CD8-positive, alpha-beta memory T cell (primary cell): ENCODE results near the gene DGKB. TPM values are rescaled to one million over a fixed set of nuclear protein-coding genes. Genes with fewer than 3 reads are reported as not detected.
"Not testable (repeated sequence)": the region's sequence is repeated elsewhere in the genome, so short reads cannot be mapped to it uniquely, and the experiment has no call there.

Experiments
- CTCF ChIA-PET: fragments of 350-600 bp; sonication (Branson Sonifier 250); formaldehyde crosslinking; loops from one replicate; lab custom pipeline; 2021; ENCODE audit warnings: antibody characterized with exemption; lab: Charles Lee
- POLR2A ChIA-PET: fragments of 350-600 bp; sonication (Branson Sonifier 250); formaldehyde crosslinking; loops from one replicate; lab custom pipeline; 2021; ENCODE audit warnings: antibody characterized with exemption; lab: Charles Lee
- DNase-seq, 5 donors: peaks; one replicate each; pipeline versions ENCODE4 v3.0.0 to v3.0.0-alpha.2; 2020 to 2022; ENCODE audit warnings: mixed read lengths in 1 of 5
- H3K27ac ChIP-seq: one replicate; pipeline ENCODE4 v1.7.0; 2013; ENCODE audit warnings: low read depth, mild to moderate bottlenecking, low read length, moderate library complexity
- H3K27me3 ChIP-seq: 2 replicates; pipeline ENCODE4 v1.7.0; 2013; ENCODE audit warnings: low read length, mild to moderate bottlenecking; ENCODE audit not compliant: insufficient read depth, poor library complexity, severe bottlenecking
- H3K36me3 ChIP-seq: 2 replicates; pipeline ENCODE4 v1.7.0; 2013; ENCODE audit warnings: mild to moderate bottlenecking, low read length, moderate library complexity; ENCODE audit not compliant: insufficient read depth
- H3K4me1 ChIP-seq: 2 replicates; pipeline ENCODE4 v1.7.0; 2013; ENCODE audit warnings: mild to moderate bottlenecking, low read length, moderate library complexity; ENCODE audit not compliant: insufficient read depth
- H3K4me3 ChIP-seq: 2 replicates; pipeline ENCODE4 v1.7.0; 2013; ENCODE audit warnings: mild to moderate bottlenecking, low read length
- H3K9me3 ChIP-seq: 2 replicates; pipeline ENCODE4 v1.7.0; 2013; ENCODE audit warnings: mild to moderate bottlenecking, low read length
- H3K27ac Mint-ChIP-seq, 8 donors: one replicate each; pipeline ENCODE4 v1.8.0; 2020 to 2021; ENCODE audit warnings: mixed read lengths in 8 of 8, mild to moderate bottlenecking in 6 of 8, inconsistent platforms in 3 of 8, moderate library complexity in 3 of 8
- H3K27me3 Mint-ChIP-seq, 2 donors: one replicate each; pipeline ENCODE4 v1.8.0; 2020 to 2021; ENCODE audit warnings: mixed read lengths in 2 of 2, mild to moderate bottlenecking in 1 of 2, moderate library complexity in 1 of 2
- H3K36me3 Mint-ChIP-seq, 3 donors: one replicate each; pipeline ENCODE4 v1.8.0; 2020 to 2021; ENCODE audit warnings: mixed read lengths in 3 of 3, inconsistent platforms in 1 of 3, mild to moderate bottlenecking in 1 of 3
- H3K4me1 Mint-ChIP-seq, 3 donors: one replicate each; pipeline ENCODE4 v1.8.0; 2020 to 2021; ENCODE audit warnings: mixed read lengths in 3 of 3, inconsistent platforms in 1 of 3, mild to moderate bottlenecking in 1 of 3
- H3K4me3 Mint-ChIP-seq, 7 donors: one replicate each; pipeline ENCODE4 v1.8.0; 2020 to 2021; ENCODE audit warnings: mixed read lengths in 7 of 7, mild to moderate bottlenecking in 6 of 7, moderate library complexity in 4 of 7, inconsistent platforms in 2 of 7
- H3K9me3 Mint-ChIP-seq, 5 donors: one replicate each; pipeline ENCODE4 v1.8.0; 2020 to 2022; ENCODE audit warnings: mixed read lengths in 5 of 5, mild to moderate bottlenecking in 3 of 5, moderate library complexity in 2 of 5, inconsistent platforms in 1 of 5
- polyA plus RNA-seq: library from polyadenylated mRNA; unstranded; fragments of 300-500 nt; fragmentation: Illumina TruSeq; gene quantifications from one replicate; pipeline ENCODE4 v1.2.3, GENCODE V29; 2021
- total RNA-seq, 2 experiments: library from RNA; stranded (reverse); gene quantifications; one replicate each; pipeline ENCODE4 v1.2.3, GENCODE V29; 2021

Gene DGKB
- total and polyA plus RNA-seq, 3 experiments from 2014 or later, result not detected

- Histone ChIP-seq H3K9me3 (no peaks in the 10 kb centered on the region), H3K36me3 (no peaks in the 10 kb centered on the region), H3K27me3 (no peaks in the 10 kb centered on the region), H3K4me3 (no peak overlapping the region), H3K4me1 (no peaks in the 10 kb centered on the region), H3K27ac (no peak overlapping the region)
- no peak overlapping the region for H3K4me3 Mint-ChIP-seq
- no peaks in the 10 kb centered on the region for H3K27me3 Mint-ChIP-seq
- H3K36me3 Mint-ChIP-seq, result no peaks in the 10 kb centered on the region
- no peak for DNase-seq
- no peak overlapping the region for H3K27ac Mint-ChIP-seq
- POLR2A ChIA-PET, result no interaction called here
- peaks cover 0 to 12% (median 2%) of the 10 kb centered on the region in 5 donors for H3K9me3 Mint-ChIP-seq
- no peaks in the 10 kb centered on the region for H3K4me1 Mint-ChIP-seq
- CTCF ChIA-PET, result interaction anchor here (1.2 kb wide), 1 partner anchor 9 kb away, joined by 3 read pairs; no protein-coding TSS in a partner anchor
These were observed 405.2 kb downstream of the DGKB start for GRCh38 chr7:14497390-14497789.

DNA sequence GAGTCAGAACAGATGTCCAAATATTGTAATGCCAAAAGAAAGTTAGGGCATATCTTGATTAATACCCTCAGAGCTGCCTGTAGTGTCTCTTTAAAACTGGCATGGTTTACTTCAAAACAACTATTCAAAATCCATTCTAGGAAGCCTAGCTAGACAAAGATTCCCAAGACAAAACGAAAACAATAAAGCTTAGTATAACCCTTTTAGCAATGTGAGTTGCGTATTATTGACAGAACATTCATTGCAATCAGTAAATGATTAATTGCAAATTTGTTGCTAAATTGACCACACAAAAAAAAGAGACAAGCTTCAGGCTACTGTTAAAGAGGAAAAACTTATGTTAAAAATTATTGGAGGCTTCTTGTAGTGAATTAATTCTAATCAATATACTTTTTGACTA, 406.9 kb downstream of the DGKB start:
- H3K27ac Mint-ChIP-seq, result no peak overlapping the region
- H3K27ac ChIP-seq, result no peak overlapping the region
- H3K4me3 ChIP-seq, result no peak overlapping the region
- DNase-seq, result no peak
- H3K4me1 Mint-ChIP-seq, result no peaks in the 10 kb centered on the region
- CTCF ChIA-PET, result no interaction called here
- H3K36me3 ChIP-seq, result no peaks in the 10 kb centered on the region
- POLR2A ChIA-PET, result no interaction called here
- H3K36me3 Mint-ChIP-seq, result no peaks in the 10 kb centered on the region
- H3K9me3 Mint-ChIP-seq, result peaks cover 0 to 5% (median 0%) of the 10 kb centered on the region in 5 donors
- no peaks in the 10 kb centered on the region for H3K27me3 Mint-ChIP-seq
- no peaks in the 10 kb centered on the region for H3K27me3 ChIP-seq
- no peaks in the 10 kb centered on the region for H3K4me1 ChIP-seq
- H3K4me3 Mint-ChIP-seq, result no peak overlapping the region
- H3K9me3 ChIP-seq, result no peaks in the 10 kb centered on the region

GRCh38 chr7:14487701-14488395, 414.7 kb downstream of the DGKB start:
- ChIA-PET POLR2A (no interaction called here), CTCF (no interaction called here)
- Histone ChIP-seq H3K27me3 (no peaks in the 10 kb centered on the region), H3K27ac (no peak overlapping the region), H3K4me1 (no peaks in the 10 kb centered on the region), H3K36me3 (no peaks in the 10 kb centered on the region), H3K9me3 (no peaks in the 10 kb centered on the region), H3K4me3 (no peak overlapping the region)
- DNase-seq, result no peak
- no peaks in the 10 kb centered on the region for H3K36me3 Mint-ChIP-seq
- H3K4me3 Mint-ChIP-seq, result no peak overlapping the region
- H3K4me1 Mint-ChIP-seq, result no peaks in the 10 kb centered on the region
- no peak overlapping the region for H3K27ac Mint-ChIP-seq
- H3K9me3 Mint-ChIP-seq, result peaks cover 0 to 2% (median 0%) of the 10 kb centered on the region in 5 donors
- H3K27me3 Mint-ChIP-seq, result no peaks in the 10 kb centered on the region

GRCh38 chr7:14483663-14484062, 418.9 kb downstream of the DGKB start:
- no peaks in the 10 kb centered on the region for H3K4me1 Mint-ChIP-seq
- H3K27me3 ChIP-seq, result no peaks in the 10 kb centered on the region
- H3K36me3 ChIP-seq, result no peaks in the 10 kb centered on the region
- H3K9me3 ChIP-seq, result no peaks in the 10 kb centered on the region
- POLR2A ChIA-PET, result no interaction called here
- no peak overlapping the region for H3K27ac ChIP-seq
- no peak for DNase-seq
- H3K4me3 Mint-ChIP-seq, result no peak overlapping the region
- H3K4me1 ChIP-seq, result no peaks in the 10 kb centered on the region
- no peaks in the 10 kb centered on the region for H3K9me3 Mint-ChIP-seq
- CTCF ChIA-PET, result no interaction called here
- no peak overlapping the region for H3K27ac Mint-ChIP-seq
- H3K36me3 Mint-ChIP-seq, result no peaks in the 10 kb centered on the region
- H3K27me3 Mint-ChIP-seq, result no peaks in the 10 kb centered on the region
- no peak overlapping the region for H3K4me3 ChIP-seq

DNA sequence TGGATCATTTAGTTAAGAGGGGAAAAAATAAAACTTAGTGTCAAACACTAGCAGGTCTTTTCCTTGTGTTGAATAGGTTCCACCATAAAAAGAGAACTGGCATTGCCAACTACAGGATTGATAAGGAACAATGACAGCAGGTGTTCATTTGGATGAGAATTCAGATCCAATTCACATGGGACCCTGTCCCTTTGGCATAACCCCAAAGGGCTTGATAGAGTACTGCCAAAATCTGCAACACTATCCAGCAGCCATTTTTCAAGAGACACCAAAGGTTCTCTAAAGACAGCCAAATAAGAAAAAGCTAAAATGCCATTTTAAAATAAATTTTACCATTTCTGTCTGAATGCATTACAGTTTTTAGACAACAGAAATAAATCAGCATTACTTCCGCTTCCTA, 422.3 kb downstream of the DGKB start:
- DNase-seq, result no peak
- Mint-ChIP-seq H3K9me3 (no peaks in the 10 kb centered on the region), H3K4me1 (no peaks in the 10 kb centered on the region), H3K27ac (no peak overlapping the region), H3K27me3 (peaks cover 0 to 1% of the 10 kb centered on the region in 2 donors), H3K4me3 (no peak overlapping the region), H3K36me3 (no peaks in the 10 kb centered on the region)
- no peak overlapping the region for H3K27ac ChIP-seq
- no peaks in the 10 kb centered on the region for H3K36me3 ChIP-seq
- ChIA-PET POLR2A (no interaction called here), CTCF (no interaction called here)
- H3K4me1 ChIP-seq, result no peaks in the 10 kb centered on the region
- H3K9me3 ChIP-seq, result no peaks in the 10 kb centered on the region
- H3K27me3 ChIP-seq, result no peaks in the 10 kb centered on the region
- H3K4me3 ChIP-seq, result no peak overlapping the region

GRCh38 chr7:14478834-14479510, 423.6 kb downstream of the DGKB start:
- Mint-ChIP-seq H3K9me3 (peaks cover 0 to 5% (median 0%) of the 10 kb centered on the region in 5 donors), H3K4me3 (no peak overlapping the region), H3K36me3 (no peaks in the 10 kb centered on the region), H3K27ac (no peak overlapping the region), H3K4me1 (no peaks in the 10 kb centered on the region), H3K27me3 (peaks cover 0 to 4% of the 10 kb centered on the region in 2 donors)
- POLR2A ChIA-PET, result no interaction called here
- no peak overlapping the region for H3K27ac ChIP-seq
- no peaks in the 10 kb centered on the region for H3K27me3 ChIP-seq
- no peak overlapping the region for H3K4me3 ChIP-seq
- CTCF ChIA-PET, result no interaction called here
- H3K4me1 ChIP-seq, result no peaks in the 10 kb centered on the region
- no peak for DNase-seq
- H3K36me3 ChIP-seq, result no peaks in the 10 kb centered on the region
- no peaks in the 10 kb centered on the region for H3K9me3 ChIP-seq

DNA sequence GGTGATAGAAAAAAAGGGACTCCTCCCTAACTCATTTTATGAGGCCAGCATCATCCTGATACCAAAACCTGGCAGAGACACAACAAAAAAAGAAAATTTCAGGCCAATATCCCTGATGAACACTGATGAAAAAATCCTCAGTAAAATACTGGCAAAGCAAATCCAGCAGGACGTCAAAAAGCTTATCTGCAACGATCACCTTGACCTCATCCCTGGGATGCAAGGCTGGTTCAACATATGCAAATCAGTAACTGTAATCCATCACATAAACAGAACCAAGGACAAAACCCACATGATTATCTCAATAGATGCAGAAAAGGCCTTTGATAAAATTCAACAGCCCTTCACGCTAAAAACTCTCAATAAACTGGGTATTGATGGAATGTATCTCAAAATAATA, 440.8 kb downstream of the DGKB start:
- CTCF ChIA-PET, result interaction anchor here (0.6 to 1.0 kb wide), 2 partner anchors 230 to 383 kb away, joined by 3 to 4 read pairs; no protein-coding TSS in a partner anchor
- H3K4me3 ChIP-seq, DNase-seq, H3K27ac ChIP-seq, H3K36me3 Mint-ChIP-seq, H3K9me3 Mint-ChIP-seq, H3K36me3 ChIP-seq, H3K4me3 Mint-ChIP-seq, H3K27ac Mint-ChIP-seq, H3K4me1 ChIP-seq, H3K27me3 Mint-ChIP-seq, H3K9me3 ChIP-seq, H3K27me3 ChIP-seq, POLR2A ChIA-PET, H3K4me1 Mint-ChIP-seq: not testable (repeated sequence)

DNA sequence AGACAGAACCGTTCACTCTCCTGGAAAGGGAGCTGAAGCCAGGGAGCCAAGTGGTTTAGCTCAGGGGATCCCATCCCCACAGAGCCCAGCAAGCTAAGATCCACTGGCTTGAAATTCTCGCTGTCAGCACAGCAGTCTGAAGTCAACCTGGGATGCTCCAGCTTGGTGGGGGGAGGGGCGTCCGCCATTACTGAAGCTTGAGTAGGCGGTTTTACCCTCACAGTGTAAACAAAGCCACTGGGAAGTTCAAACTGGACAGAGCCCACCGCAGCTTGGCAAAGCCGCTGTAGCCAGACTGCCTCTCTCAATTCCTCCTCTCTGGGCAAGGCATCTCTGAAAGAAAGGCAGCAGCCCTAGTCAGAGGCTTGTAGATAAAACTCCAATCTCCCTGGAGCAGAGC, 443.7 kb downstream of the DGKB start:
- H3K4me1 ChIP-seq, H3K36me3 Mint-ChIP-seq, H3K9me3 Mint-ChIP-seq, H3K36me3 ChIP-seq, H3K27ac ChIP-seq, H3K27me3 ChIP-seq, H3K4me3 ChIP-seq, POLR2A ChIA-PET, H3K4me1 Mint-ChIP-seq, DNase-seq, H3K9me3 ChIP-seq, H3K27ac Mint-ChIP-seq, H3K27me3 Mint-ChIP-seq, H3K4me3 Mint-ChIP-seq: not testable (repeated sequence)
- CTCF ChIA-PET, result interaction anchor here (0.7 to 1.5 kb wide), 4 partner anchors 233 to 1179 kb away, joined by 3 to 4 read pairs (median 3); no protein-coding TSS in a partner anchor
